ENCODE results near the gene CEP83.
"Not testable (repeated sequence)": the region's sequence is repeated elsewhere in the genome, so short reads cannot be mapped to it uniquely, and the experiment has no call there.

Gene CEP83

GRCh38 chr12:94429633-94430032 is 30.0 kb downstream of the CEP83 start:
- DNase-seq: no peak

GRCh38 chr12:94429191-94429590 is 30.5 kb downstream of the CEP83 start:
- no peak for DNase-seq

- no peak for DNase-seq
Measured at GRCh38 chr12:94427501-94428381, 31.9 kb downstream of the CEP83 start.

GRCh38 chr12:94426049-94426448 is 33.6 kb downstream of the CEP83 start:
- DNase-seq: no peak

GRCh38 chr12:94424830-94425229 is 34.8 kb downstream of the CEP83 start:
- not testable (repeated sequence) for DNase-seq

- DNase-seq: no peak
Measured at GRCh38 chr12:94421868-94422740, 37.6 kb downstream of the CEP83 start.

- DNase-seq: no peak
Measured at GRCh38 chr12:94418517-94418916, 41.1 kb downstream of the CEP83 start.

- DNase-seq: no peak
Measured at GRCh38 chr12:94416613-94417012, 43.1 kb downstream of the CEP83 start.

- no peak for DNase-seq
Measured at GRCh38 chr12:94415066-94415465, 44.6 kb downstream of the CEP83 start.

GRCh38 chr12:94405413-94406116 is 54.1 kb downstream of the CEP83 start:
- DNase-seq: no peak

GRCh38 chr12:94404854-94405253 is 54.8 kb downstream of the CEP83 start:
- DNase-seq: no peak

GRCh38 chr12:94401326-94401725 is 58.3 kb downstream of the CEP83 start:
- no peak for DNase-seq

GRCh38 chr12:94398685-94399084 is 61.0 kb downstream of the CEP83 start:
- DNase-seq: not testable (repeated sequence)

GRCh38 chr12:94397401-94397800 is 62.3 kb downstream of the CEP83 start:
- DNase-seq: no peak

GRCh38 chr12:94396014-94396413 is 63.7 kb downstream of the CEP83 start:
- DNase-seq: not testable (repeated sequence)

GRCh38 chr12:94390130-94390485 is 69.6 kb downstream of the CEP83 start:
- no peak for DNase-seq

GRCh38 chr12:94389482-94390129 is 70.1 kb downstream of the CEP83 start:
- not testable (repeated sequence) for DNase-seq

GRCh38 chr12:94386422-94386821 is 73.2 kb downstream of the CEP83 start:
- no peak for DNase-seq

- no peak for DNase-seq
Measured at GRCh38 chr12:94384030-94384429, 75.6 kb downstream of the CEP83 start.

GRCh38 chr12:94380507-94380906 is 79.2 kb downstream of the CEP83 start:
- no peak for DNase-seq

- DNase-seq: no peak
Measured at GRCh38 chr12:94379479-94380113, 80.1 kb downstream of the CEP83 start.

- DNase-seq: no peak
Measured at GRCh38 chr12:94377599-94377998, 82.1 kb downstream of the CEP83 start.

All from AML-193 (cell line).